Neuronal stem cell (in vitro differentiated cells): ENCODE results near the gene MEN1.

Source experiments
- DNase-seq: peaks from one replicate; pipeline ENCODE4 v3.0.0-alpha.2; 2013; ENCODE audit warnings: low spot score
- H2AFZ ChIP-seq: one replicate; pipeline ENCODE4 v1.6.1; 2013; ENCODE audit warnings: mild to moderate bottlenecking, low read length, inconsistent platforms
- H2AK5ac ChIP-seq: 2 replicates; pipeline ENCODE4 v1.6.1; 2013; ENCODE audit warnings: low read depth, mild to moderate bottlenecking, inconsistent platforms, low read length, moderate library complexity, mixed read lengths
- H2BK120ac ChIP-seq: 2 replicates; pipeline ENCODE4 v1.6.1; 2013; ENCODE audit warnings: low read depth, mild to moderate bottlenecking, inconsistent platforms, low read length, moderate library complexity, mixed read lengths
- H2BK12ac ChIP-seq: one replicate; pipeline ENCODE4 v1.6.1; 2013; ENCODE audit warnings: low read length, inconsistent platforms
- H2BK15ac ChIP-seq: 2 replicates; pipeline ENCODE4 v1.6.1; 2013; ENCODE audit warnings: mild to moderate bottlenecking, low read length, inconsistent platforms, mixed read lengths
- H2BK5ac ChIP-seq: one replicate; pipeline ENCODE4 v1.6.1; 2013; ENCODE audit warnings: inconsistent platforms, mild to moderate bottlenecking, low read length, moderate library complexity
- H3K14ac ChIP-seq: one replicate; pipeline ENCODE4 v1.6.1; 2013; ENCODE audit warnings: low read length, inconsistent platforms
- H3K18ac ChIP-seq: 2 replicates; pipeline ENCODE4 v1.6.1; 2013; ENCODE audit warnings: low read length, inconsistent platforms
- H3K23ac ChIP-seq: 2 replicates; pipeline ENCODE4 v1.6.1; 2013; ENCODE audit warnings: low read depth, mild to moderate bottlenecking, mixed read lengths, low read length, inconsistent platforms; ENCODE audit not compliant: poor library complexity
- H3K27ac ChIP-seq: replicated peaks from 3 replicates; pipeline ENCODE4 v1.5.1; 2013; ENCODE audit warnings: low read length, inconsistent platforms
- H3K27me3 ChIP-seq, 3 experiments: 2 replicates each; pipeline ENCODE4 v1.6.1; 2013; ENCODE audit warnings: low read length in 3 of 3, mild to moderate bottlenecking in 2 of 3, inconsistent platforms in 1 of 3, low read depth in 1 of 3, mixed read lengths in 1 of 3, moderate library complexity in 1 of 3; ENCODE audit not compliant: control insufficient read depth in 3 of 3, insufficient read depth in 3 of 3
- H3K36me3 ChIP-seq, 2 donors: replicated peaks in 1 of 2; 2 replicates each; pipeline ENCODE4 v1.6.1; 2013; ENCODE audit warnings: low read length in 2 of 2; ENCODE audit not compliant: control insufficient read depth in 2 of 2, insufficient read depth in 2 of 2
- H3K4ac ChIP-seq: 2 replicates; pipeline ENCODE4 v1.6.1; 2013; ENCODE audit warnings: inconsistent platforms, mild to moderate bottlenecking, low read length, moderate library complexity
- H3K4me1 ChIP-seq, 2 donors: 1 replicate in 1 of 2; 2 replicates in 1 of 2; pipeline ENCODE4 v1.6.1; 2013; ENCODE audit warnings: low read length in 2 of 2, low read depth in 1 of 2; ENCODE audit not compliant: control insufficient read depth in 2 of 2, insufficient read depth in 1 of 2
- H3K4me2 ChIP-seq: one replicate; pipeline ENCODE4 v1.6.1; 2013; ENCODE audit warnings: mild to moderate bottlenecking, low read length, inconsistent platforms; ENCODE audit not compliant: insufficient read depth, poor library complexity, severe bottlenecking
- H3K4me3 ChIP-seq, 2 donors: 2 replicates each; pipeline ENCODE4 v1.5.1; 2013; ENCODE audit warnings: low read length in 2 of 2, mild to moderate bottlenecking in 2 of 2, inconsistent platforms in 1 of 2, moderate library complexity in 1 of 2
- H3K79me1 ChIP-seq: one replicate; pipeline ENCODE4 v1.6.1; 2013; ENCODE audit warnings: low read depth, mild to moderate bottlenecking, inconsistent platforms, low read length, moderate library complexity
- H3K9ac ChIP-seq: one replicate; pipeline ENCODE4 v1.6.1; 2013; ENCODE audit warnings: mild to moderate bottlenecking, low read depth, low read length, inconsistent platforms; ENCODE audit not compliant: poor library complexity
- H3K9me3 ChIP-seq, 2 donors: replicated peaks in 1 of 2; 2 replicates each; pipeline versions ENCODE3 to v1.6.1; 2013; ENCODE audit warnings: low read length in 2 of 2, mild to moderate bottlenecking in 2 of 2, inconsistent platforms in 1 of 2, low read depth in 1 of 2, mixed read lengths in 1 of 2, moderate library complexity in 1 of 2; ENCODE audit not compliant: control insufficient read depth in 2 of 2, insufficient read depth in 1 of 2
- H4K8ac ChIP-seq: one replicate; pipeline ENCODE4 v1.6.1; 2013; ENCODE audit warnings: low read depth, mild to moderate bottlenecking, inconsistent platforms, low read length, moderate library complexity
- H4K91ac ChIP-seq: one replicate; pipeline ENCODE4 v1.6.1; 2013; ENCODE audit warnings: low read length, low read depth, mild to moderate bottlenecking, inconsistent platforms; ENCODE audit not compliant: poor library complexity
- WGBS, 2 donors: extraction: QIAGEN DNeasy Blood & Tissue Kit; methylation state at CpG; one replicate each; pipeline ENCODE4 v1.1.7; 2013; ENCODE audit warnings: missing lambda C conversion rate in 2 of 2, mixed read lengths in 1 of 2; ENCODE audit not compliant: insufficient read length in 2 of 2, insufficient replicate concordance in 1 of 2; ENCODE audit errors: extremely low coverage in 2 of 2; 5-methylcytosine and 5-hydroxymethylcytosine counted together

The MEN1 gene

GRCh38 chr11:64842851-64843685, 32.7 kb upstream of the MEN1 start:
- peak overlapping the region; percentile 7 for H4K8ac ChIP-seq
- H3K36me3 ChIP-seq, result no peaks in the 10 kb centered on the region
- H3K4ac ChIP-seq, result peak overlapping the region; percentile 60
- peak overlapping the region; percentile 8 for H2BK5ac ChIP-seq
- H2AFZ ChIP-seq, result peak overlapping the region; percentile 85
- no peak overlapping the region for H3K27ac ChIP-seq
- peak overlapping the region; percentile 99 for H2AK5ac ChIP-seq
- H3K23ac ChIP-seq, result no peak overlapping the region
- DNase-seq, result no peak
- H3K4me1 ChIP-seq, result peaks cover 15 to 20% of the 10 kb centered on the region in 2 donors
- no peak overlapping the region for H3K9ac ChIP-seq
- no peaks in the 10 kb centered on the region for H3K79me1 ChIP-seq
- H2BK15ac ChIP-seq, result peak overlapping the region; percentile 99
- H3K4me2 ChIP-seq, result no peak overlapping the region
- no peak overlapping the region for H3K4me3 ChIP-seq
- H3K27me3 ChIP-seq, result peaks cover 0 to 18% (median 8%) of the 10 kb centered on the region in 3 experiments
- H2BK12ac ChIP-seq, result peak overlapping the region; percentile 14
- no peak overlapping the region for H2BK120ac ChIP-seq
- no peaks in the 10 kb centered on the region for H3K9me3 ChIP-seq
- peak overlapping the region; percentile 84 for H3K14ac ChIP-seq
- H4K91ac ChIP-seq, result no peak overlapping the region
- peak overlapping the region; percentile 89 for H3K18ac ChIP-seq
- WGBS, 2 donors, result no CpG with 5 or more reads among the region's 19 CpGs

- no CpG with 5 or more reads among the region's 6 CpGs for WGBS, 2 donors
Observed at GRCh38 chr11:64842366-64842759, 32.0 kb upstream of the MEN1 start.

DNA sequence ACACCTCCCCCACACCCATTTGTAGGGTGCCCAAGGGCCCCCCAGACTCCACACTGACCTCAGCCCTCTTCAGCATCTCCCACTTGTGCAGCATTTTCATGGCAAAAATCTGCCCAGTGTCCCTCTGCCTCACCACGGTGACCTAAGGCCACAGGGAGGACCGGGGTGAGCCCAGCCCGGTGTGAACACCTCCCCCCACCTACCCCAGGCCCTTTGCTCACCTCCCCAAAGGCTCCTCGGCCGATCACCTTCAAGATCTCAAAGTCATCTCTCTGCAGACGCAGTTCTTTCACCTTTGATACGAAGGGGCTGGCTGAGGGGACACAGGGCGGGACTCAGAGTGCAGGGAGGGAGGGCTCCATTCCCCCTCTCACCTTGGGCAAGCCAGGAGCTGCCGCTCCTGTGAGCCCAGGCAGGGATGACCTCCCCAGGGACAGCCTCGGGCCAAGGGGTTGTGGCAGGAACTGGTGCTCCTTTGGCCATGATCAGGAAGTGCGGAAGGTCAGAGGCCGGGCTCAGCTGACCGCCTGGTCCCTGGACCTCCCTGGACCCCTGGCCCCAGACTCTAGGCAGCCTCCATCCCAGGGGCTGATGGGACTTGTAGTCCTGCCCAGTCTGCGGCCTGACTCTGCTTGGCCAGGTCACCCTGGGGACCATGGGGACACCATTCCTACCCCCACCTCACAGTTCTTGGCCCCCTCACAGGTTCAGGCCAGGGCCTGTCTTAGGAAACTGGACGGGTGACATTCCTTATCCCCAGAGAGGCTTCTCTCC, 31.4 kb upstream of the MEN1 start:
- Histone ChIP-seq H3K36me3 (no peaks in the 10 kb centered on the region), H2AK5ac (peak overlapping the region; percentile 99), H2BK5ac (peak overlapping the region; percentile 8), H3K4me1 (peaks cover 15 to 20% of the 10 kb centered on the region in 2 donors), H3K9ac (peak overlapping the region; percentile 64), H3K27ac (no peak overlapping the region), H3K4ac (peak overlapping the region; percentile 76), H3K14ac (no peak overlapping the region), H2BK15ac (peak overlapping the region; percentile 60), H2BK120ac (peak overlapping the region; percentile 28), H4K8ac (peak overlapping the region; percentile 72), H3K27me3 (peaks cover 0 to 21% (median 8%) of the 10 kb centered on the region in 3 experiments), H2AFZ (peak overlapping the region; percentile 85), H3K79me1 (peaks cover 2% of the 10 kb centered on the region), H3K9me3 (no peaks in the 10 kb centered on the region), H3K4me3 (no peak overlapping the region), H3K18ac (peak overlapping the region; percentile 92), H3K4me2 (peak overlapping the region; percentile 33), H4K91ac (peak overlapping the region; percentile 45), H2BK12ac (peak overlapping the region; percentile 84), H3K23ac (peak overlapping the region; percentile 16)
- no peak for DNase-seq
- WGBS, 2 donors, result no CpG with 5 or more reads among the region's 15 CpGs

More at GRCh38 chr11:64842366-64842759, 32.0 kb upstream of the MEN1 start:
- Histone ChIP-seq H3K27me3 (peaks cover 0 to 21% (median 8%) of the 10 kb centered on the region in 3 experiments), H2AFZ (peak overlapping the region; percentile 85), H3K18ac (peak overlapping the region; percentile 86), H2BK12ac (peak overlapping the region; percentile 24), H3K9ac (peak overlapping the region; percentile 64), H3K9me3 (no peaks in the 10 kb centered on the region), H4K8ac (no peak overlapping the region), H3K79me1 (no peaks in the 10 kb centered on the region), H3K14ac (no peak overlapping the region), H3K23ac (peak overlapping the region; percentile 16), H3K27ac (peak overlapping the region; percentile 14), H3K4me1 (peaks cover 15 to 20% of the 10 kb centered on the region in 2 donors), H2BK15ac (peak overlapping the region; percentile 60), H3K36me3 (no peaks in the 10 kb centered on the region), H3K4me3 (no peak overlapping the region), H3K4me2 (no peak overlapping the region), H4K91ac (peak overlapping the region; percentile 45), H2AK5ac (peak overlapping the region; percentile 99), H2BK120ac (no peak overlapping the region), H3K4ac (peak overlapping the region; percentile 94), H2BK5ac (peak overlapping the region; percentile 8)
- DNase-seq, result no peak
